Stimulated activated CD4-positive, alpha-beta T cell treated with anti-CD3 and anti-CD28 coated beads, Interleukin-12 subunit alpha, Interleukin-12 subunit beta, amount 100 ng/mL, for 24 hours (primary cell): Measurements from ENCODE around the gene TBX3.
A peak's percentile ranks its signal among the peaks of the same experiment; 100 is the strongest.

Source experiments
- DNase-seq, 2 experiments: peaks; one replicate each; pipeline ENCODE4 v3.0.0-alpha.2; 2020; ENCODE audit warnings: low read depth in 2 of 2

Gene TBX3

GRCh38 chr12:114668151-114668885, 15.7 kb downstream of the TBX3 start:
- DNase-seq: no peak

- no peak for DNase-seq
Measured at GRCh38 chr12:114667669-114668150, 16.3 kb downstream of the TBX3 start.

GRCh38 chr12:114666746-114667668, 17.0 kb downstream of the TBX3 start:
- no peak for DNase-seq

GRCh38 chr12:114665411-114666260, 18.3 kb downstream of the TBX3 start:
- DNase-seq: no peak

GRCh38 chr12:114664651-114665320, 19.2 kb downstream of the TBX3 start:
- DNase-seq: no peak

- peak; percentile 33 to 69 for DNase-seq
Measured at GRCh38 chr12:114662512-114663177, 21.3 kb downstream of the TBX3 start.

GRCh38 chr12:114661245-114661644, 22.7 kb downstream of the TBX3 start:
- no peak for DNase-seq

GRCh38 chr12:114659084-114659483, 24.9 kb downstream of the TBX3 start:
- no peak for DNase-seq

GRCh38 chr12:114658002-114658441, 26.0 kb downstream of the TBX3 start:
- no peak for DNase-seq

- DNase-seq: no peak
Measured at GRCh38 chr12:114657597-114657920, 26.4 kb downstream of the TBX3 start.

GRCh38 chr12:114656906-114657596, 26.9 kb downstream of the TBX3 start:
- DNase-seq: no peak

- DNase-seq: no peak
Measured at GRCh38 chr12:114655934-114656749, 27.8 kb downstream of the TBX3 start.

GRCh38 chr12:114649585-114649984, 34.4 kb downstream of the TBX3 start:
- no peak for DNase-seq

GRCh38 chr12:114648711-114649110, 35.3 kb downstream of the TBX3 start:
- DNase-seq: no peak

- no peak for DNase-seq
Measured at GRCh38 chr12:114638790-114639435, 45.1 kb downstream of the TBX3 start.

- DNase-seq: no peak
Measured at GRCh38 chr12:114636723-114637480, 47.1 kb downstream of the TBX3 start.

GRCh38 chr12:114631242-114631641, 52.7 kb downstream of the TBX3 start:
- DNase-seq: no peak

GRCh38 chr12:114628199-114628598, 55.8 kb downstream of the TBX3 start:
- no peak for DNase-seq
